Frontal cortex (tissue), 4 donors: Measurements from ENCODE around the gene ABCC2. TPM values are rescaled to one million over a fixed set of nuclear protein-coding genes. Genes with fewer than 3 reads are reported as not detected.
"Not testable (repeated sequence)": the region's sequence is repeated elsewhere in the genome, so short reads cannot be mapped to it uniquely, and the experiment has no call there.

Experiments used
- DNase-seq, 2 donors: peaks; one replicate each; pipeline ENCODE4 v3.0.0; 2012; ENCODE audit warnings: low spot score in 2 of 2
- FAIRE-seq: peaks from 2 replicates; lab custom pipeline; 2012; peaks lifted over from hg19 to GRCh38; lab: Jason Lieb, UNC
- total RNA-seq: library from RNA; depleted of rRNA; stranded (reverse); fragments of >200 nt; gene quantifications from one replicate; pipeline ENCODE4 v1.2.3, GENCODE V29; 2014
- donor health status: control.
- donor health status: control.
- donor health status: control.

ABCC2 gene
- total RNA-seq, 1 donor from 2014 or later, result 0.41 TPM

DNA sequence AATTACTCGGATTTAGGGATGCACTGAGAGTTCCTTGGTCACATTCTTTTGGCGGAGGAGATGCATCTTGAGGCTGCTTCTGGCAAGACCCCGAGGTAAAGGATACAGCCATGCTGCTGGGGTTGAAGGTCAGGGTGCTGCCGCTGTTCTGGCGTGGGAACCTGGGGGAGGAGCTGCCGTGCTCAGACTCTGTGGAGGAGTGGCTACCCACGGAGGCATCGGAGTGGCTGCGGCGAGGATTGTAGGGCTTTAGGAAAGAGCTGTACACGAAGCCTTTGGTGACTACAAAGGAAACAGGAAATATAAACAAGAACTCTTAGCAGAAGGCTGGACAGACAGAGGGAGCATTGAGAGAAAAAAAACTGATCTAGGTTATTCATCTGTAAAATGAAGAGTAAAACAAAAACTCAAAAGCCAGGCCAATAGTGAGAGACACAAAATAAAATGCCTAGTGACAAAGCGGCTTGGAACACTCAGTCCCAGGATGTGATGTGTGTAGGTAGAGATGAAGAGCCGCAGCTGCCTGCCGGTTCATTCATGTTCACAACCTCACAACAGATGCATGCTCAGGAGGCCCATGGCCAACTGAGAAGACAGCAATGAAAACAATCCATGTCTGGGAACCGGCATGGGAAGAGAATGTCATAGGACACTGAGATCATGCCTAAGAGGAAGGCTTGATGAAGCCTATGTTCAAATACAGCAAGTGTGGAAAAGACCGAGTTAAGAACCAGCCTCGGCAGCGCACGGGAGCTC, 97.8 kb downstream of the ABCC2 start:
- DNase-seq (no peak), FAIRE-seq (no peak)

DNA sequence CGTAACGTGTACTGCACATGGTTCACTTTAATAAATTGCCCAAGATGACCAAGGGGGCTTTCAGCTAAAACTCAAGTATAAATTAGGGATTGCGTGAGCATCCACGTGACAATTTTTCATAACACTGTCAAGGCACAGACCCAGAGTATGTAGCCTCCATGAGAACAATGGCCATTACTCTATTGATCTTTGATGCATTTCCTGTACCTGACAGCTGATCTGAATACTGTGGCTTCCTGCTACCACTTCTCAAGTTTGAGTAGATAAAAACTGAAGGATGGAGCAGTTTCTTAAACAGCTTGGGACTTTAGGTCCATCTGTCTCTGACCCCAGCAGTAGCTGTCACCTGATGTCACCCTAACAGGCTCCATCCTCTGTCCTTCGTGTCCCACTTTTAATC, 98.9 kb downstream of the ABCC2 start:
- DNase-seq, result no peak
- no peak for FAIRE-seq

- no peak for DNase-seq
- FAIRE-seq, result no peak
These were observed 101.1 kb downstream of the ABCC2 start for GRCh38 chr10:99883523-99883922.

GRCh38 chr10:99888622-99889021, 106.2 kb downstream of the ABCC2 start:
- FAIRE-seq (no peak), DNase-seq (no peak)

GRCh38 chr10:99894613-99895012, 112.2 kb downstream of the ABCC2 start:
- FAIRE-seq, result no peak

GRCh38 chr10:99895066-99895465, 112.6 kb downstream of the ABCC2 start:
- not testable (repeated sequence) for FAIRE-seq, DNase-seq

More at GRCh38 chr10:99894613-99895012, 112.2 kb downstream of the ABCC2 start:
- DNase-seq, result no peak

GRCh38 chr10:99895867-99896266, 113.4 kb downstream of the ABCC2 start:
- DNase-seq (no peak), FAIRE-seq (no peak)

Other genes with a start within 250 kb of the ABCC2 start
- under 0.01 TPM for gene NKX2-3, start 249.7 kb upstream of the ABCC2 start, total RNA-seq
- 25.3 TPM for gene SLC25A28, start 162.2 kb upstream of the ABCC2 start, total RNA-seq
- 10.2 TPM for gene ENTPD7, start 123.1 kb upstream of the ABCC2 start, total RNA-seq
- 43.6 TPM for gene COX15, start 50.5 kb upstream of the ABCC2 start, total RNA-seq
- gene CUTC, start 50.4 kb upstream of the ABCC2 start, total RNA-seq, result 10.2 TPM
- 2.9 TPM for gene DNMBP, start 227.3 kb downstream of the ABCC2 start, total RNA-seq